GM12878 (cell line): ENCODE measurements around the gene TPI1.

ENCODE experiments used
- ASH2L ChIP-seq: fragments of 300-600, 200-600 bp; sonication (generic); IDR thresholded peaks from 2 replicates; pipeline ENCODE4 v1.6.1; 2017; ENCODE audit warnings: low read depth, mild to moderate bottlenecking, borderline replicate concordance
- CREB1 ChIP-seq: IDR thresholded peaks from 2 replicates; pipeline ENCODE4 v1.6.1; 2012; ENCODE audit warnings: low read depth, mild to moderate bottlenecking, inconsistent platforms
- CTCF ChIP-seq, 3 experiments: IDR thresholded peaks in 2 of 3; conservative IDR thresholded peaks in 1 of 3; 2 replicates each; pipeline ENCODE4 v1.5.1; 2011; ENCODE audit warnings: low read depth in 3 of 3, low read length in 3 of 3, mild to moderate bottlenecking in 3 of 3, control low read depth in 2 of 3, moderate library complexity in 2 of 3, inconsistent platforms in 1 of 3, mixed read lengths in 1 of 3; ENCODE audit not compliant: control insufficient read depth in 2 of 3, insufficient read depth in 1 of 3; ENCODE audit errors: extremely low read depth in 1 of 3
- EZH2 ChIP-seq: IDR thresholded peaks from 2 replicates; pipeline ENCODE4 v1.6.1; 2012; ENCODE audit warnings: low read depth, mild to moderate bottlenecking, control low read depth, inconsistent platforms, low read length, borderline replicate concordance; ENCODE audit not compliant: control insufficient read depth
- HCFC1 ChIP-seq: fragments of 150-350 bp; IDR thresholded peaks from 2 replicates; pipeline ENCODE4 v1.6.1; 2014; ENCODE audit warnings: low read length
- IRF4 ChIP-seq: IDR thresholded peaks from 2 replicates; pipeline ENCODE4 v1.6.1; 2011; ENCODE audit warnings: low read depth, low read length
- NR2C2 ChIP-seq: IDR thresholded peaks from 2 replicates; pipeline ENCODE4 v1.6.1; 2011; ENCODE audit warnings: borderline replicate concordance, low read depth; ENCODE audit not compliant: control insufficient read depth, insufficient read length
- POLR2A ChIP-seq: IDR thresholded peaks from 2 replicates; pipeline ENCODE4 v1.6.1; 2011; ENCODE audit warnings: low read depth, mild to moderate bottlenecking, low read length
- POLR2AphosphoS5 ChIP-seq: IDR thresholded peaks from 2 replicates; pipeline ENCODE4 v1.6.1; 2011; ENCODE audit warnings: mild to moderate bottlenecking, low read length, inconsistent platforms
- RAD51 ChIP-seq: fragments of 450-650 bp; IDR thresholded peaks from 2 replicates; pipeline ENCODE4 v1.6.1; 2016; ENCODE audit warnings: moderate library complexity, mild to moderate bottlenecking, inconsistent platforms
- SUZ12 ChIP-seq: fragments of 200-600 bp; sonication (generic); IDR thresholded peaks from one replicate; pipeline ENCODE4 v1.6.1; 2018; ENCODE audit warnings: antibody characterized with exemption, mild to moderate bottlenecking; ENCODE audit not compliant: unreplicated experiment

- TF ChIP-seq CTCF (IDR thresholded peaks at IDR 0.05 in 2 of 3, conservative IDR thresholded peaks at IDR 0.05 in 1 of 3; ENCODE audit: control insufficient read depth in 2 of 3, extremely low read depth in 1 of 3, insufficient read depth in 1 of 3, low read depth in 3 of 3, low read length in 3 of 3), result no peak
- TF ChIP-seq RAD51, result no peak
- no peak for TF ChIP-seq IRF4
- TF ChIP-seq POLR2AphosphoS5, result no peak
- TF ChIP-seq EZH2, result no peak
- no peak for TF ChIP-seq ASH2L
- TF ChIP-seq NR2C2, result no peak
- TF ChIP-seq HCFC1, result no peak
- TF ChIP-seq POLR2A, result no peak
- TF ChIP-seq CREB1, result no peak
- no peak for TF ChIP-seq SUZ12
These were observed 47.8 kb downstream of the TPI1 start for GRCh38 chr12:6914947-6915788.
